GM12878 (cell line): ENCODE data around the gene IFNA21.

Experiments used
- CBX5 ChIP-seq: sonication (generic); IDR thresholded peaks from 2 replicates; pipeline ENCODE4 v1.6.1; 2016; ENCODE audit warnings: low read depth, moderate library complexity, mild to moderate bottlenecking, inconsistent platforms
- MXI1 ChIP-seq: fragments of 150-350 bp; IDR thresholded peaks from 2 replicates; pipeline ENCODE4 v1.6.1; 2011; ENCODE audit warnings: low read depth, mild to moderate bottlenecking, inconsistent platforms, low read length, improper control_type of control experiment
- ZBTB33 ChIP-seq: fragments of 450-650 bp; IDR thresholded peaks from 2 replicates; pipeline ENCODE4 v1.6.1; 2017; ENCODE audit warnings: mild to moderate bottlenecking
- ZNF217 ChIP-seq: fragments of 450-650 bp; IDR thresholded peaks from 2 replicates; pipeline ENCODE4 v1.6.1; 2017; ENCODE audit warnings: antibody characterized with exemption, mild to moderate bottlenecking

DNA sequence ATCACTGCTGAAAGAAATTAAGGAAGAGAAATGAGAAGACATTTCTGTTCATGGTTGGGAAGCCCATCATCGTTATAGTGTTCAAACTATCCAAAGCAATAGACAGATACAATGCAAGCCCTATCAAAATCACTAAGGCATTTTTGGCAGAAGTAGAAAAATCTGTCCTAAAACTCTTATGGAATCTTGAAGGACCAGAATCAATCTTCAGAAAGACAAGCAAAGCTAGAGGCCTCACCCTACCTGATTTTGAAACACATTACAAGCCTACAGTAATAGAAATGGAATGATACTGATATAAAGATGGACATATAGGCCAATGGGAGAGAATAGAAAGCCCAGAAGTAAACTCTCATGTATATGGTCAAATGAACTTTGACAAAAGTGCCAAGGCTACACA lies 4.9 kb upstream of the IFNA21 start:
- TF ChIP-seq ZBTB33 (no peak), CBX5 (no peak), MXI1 (no peak), ZNF217 (no peak)
